CD4-positive, alpha-beta T cell treated with Interleukin-15 for 4 hours (primary cell): ENCODE measurements around the gene C3orf22.

ENCODE experiments used
- DNase-seq: peaks from one replicate; pipeline ENCODE4 v3.0.0-alpha.2; 2020; ENCODE audit warnings: low spot score

The C3orf22 gene

GRCh38 chr3:126556637-126557414 is 1.9 kb downstream of the C3orf22 start:
- no peak for DNase-seq

GRCh38 chr3:126555795-126556636 is 2.7 kb downstream of the C3orf22 start:
- DNase-seq = no peak

DNA sequence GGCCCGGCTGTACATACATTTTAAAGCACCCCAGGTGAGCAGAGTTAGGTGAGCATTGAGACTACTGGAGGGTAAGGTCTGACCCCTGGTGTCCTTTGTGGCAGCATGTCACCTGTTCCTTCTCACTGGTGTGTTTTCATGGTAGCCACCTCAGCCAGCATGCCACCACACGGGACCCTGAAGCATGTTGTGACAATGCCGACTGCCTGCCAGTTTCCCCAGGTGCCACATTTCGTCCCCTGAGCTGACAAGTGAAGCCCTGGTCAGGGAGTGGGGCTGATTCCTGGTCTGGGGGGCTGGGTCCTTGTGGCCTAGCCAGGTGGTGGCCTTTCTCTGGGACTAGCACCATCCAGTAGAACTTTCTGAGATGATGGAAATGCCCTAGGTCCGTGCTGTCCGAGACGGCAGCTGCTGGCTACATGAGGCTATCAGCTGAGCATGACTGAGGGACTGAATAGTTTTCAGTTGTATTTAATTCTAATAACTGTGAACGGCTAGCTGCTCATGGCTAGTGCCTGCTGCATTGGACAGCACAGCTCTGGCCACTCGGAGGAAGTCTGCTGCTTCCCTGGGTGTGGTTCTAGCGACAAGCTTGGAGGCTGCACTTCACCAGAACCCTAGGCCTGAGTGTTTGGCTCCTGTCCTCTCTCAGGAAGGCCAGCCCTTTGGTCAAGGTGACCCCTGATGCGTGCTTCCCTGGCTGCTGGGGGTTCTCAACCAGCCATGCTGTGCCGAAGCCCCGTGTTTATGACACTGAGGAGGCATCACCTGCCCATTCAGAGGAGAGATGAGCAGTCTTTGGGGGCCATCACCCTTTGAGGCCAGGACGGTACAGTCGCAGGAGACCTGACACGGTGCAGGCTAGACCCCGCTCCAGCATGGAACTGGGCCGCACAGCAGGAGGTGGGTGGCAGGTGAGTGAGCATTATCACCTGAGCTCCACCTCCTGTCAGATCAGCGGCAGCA is 3.9 kb downstream of the C3orf22 start:
- DNase-seq = no peak

DNA sequence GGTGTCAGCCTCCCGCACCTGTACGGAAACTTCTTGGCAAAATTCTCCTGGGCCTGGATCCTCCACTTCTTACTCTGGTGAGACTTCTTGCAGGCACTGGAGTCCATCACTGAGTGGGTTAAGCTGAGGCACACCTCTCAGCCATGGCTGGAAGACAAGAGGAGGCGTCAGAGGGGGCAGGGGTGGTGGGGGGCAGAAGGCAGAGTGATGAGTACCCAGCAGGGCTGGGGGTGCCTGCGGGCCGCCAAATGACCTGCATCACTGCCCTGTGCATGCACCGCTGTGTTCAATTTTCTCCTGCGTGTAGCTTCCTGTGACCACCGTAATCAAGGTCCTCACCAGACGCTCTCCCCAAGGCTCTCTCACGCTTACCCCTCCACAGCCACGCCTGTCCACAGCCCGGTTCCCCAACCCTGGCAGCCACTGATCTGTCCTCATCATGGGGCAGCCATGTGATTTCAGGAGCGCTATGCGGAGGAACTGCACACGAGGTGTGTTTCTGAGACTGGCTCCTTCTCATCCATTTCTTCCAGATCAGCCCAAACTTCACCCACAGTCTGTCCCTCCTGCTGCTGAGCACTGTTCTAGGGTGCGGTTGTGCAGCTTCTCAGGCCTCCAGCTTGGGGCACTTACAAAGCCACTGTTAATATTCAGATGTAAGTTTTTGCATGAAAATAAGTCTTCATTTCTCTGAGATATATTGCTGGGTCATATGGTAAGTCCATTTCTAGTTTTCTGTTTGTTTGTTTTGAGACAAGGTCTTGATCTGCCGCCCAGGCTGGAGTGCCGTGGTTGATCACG is 5.2 kb downstream of the C3orf22 start:
- no peak for DNase-seq

DNA sequence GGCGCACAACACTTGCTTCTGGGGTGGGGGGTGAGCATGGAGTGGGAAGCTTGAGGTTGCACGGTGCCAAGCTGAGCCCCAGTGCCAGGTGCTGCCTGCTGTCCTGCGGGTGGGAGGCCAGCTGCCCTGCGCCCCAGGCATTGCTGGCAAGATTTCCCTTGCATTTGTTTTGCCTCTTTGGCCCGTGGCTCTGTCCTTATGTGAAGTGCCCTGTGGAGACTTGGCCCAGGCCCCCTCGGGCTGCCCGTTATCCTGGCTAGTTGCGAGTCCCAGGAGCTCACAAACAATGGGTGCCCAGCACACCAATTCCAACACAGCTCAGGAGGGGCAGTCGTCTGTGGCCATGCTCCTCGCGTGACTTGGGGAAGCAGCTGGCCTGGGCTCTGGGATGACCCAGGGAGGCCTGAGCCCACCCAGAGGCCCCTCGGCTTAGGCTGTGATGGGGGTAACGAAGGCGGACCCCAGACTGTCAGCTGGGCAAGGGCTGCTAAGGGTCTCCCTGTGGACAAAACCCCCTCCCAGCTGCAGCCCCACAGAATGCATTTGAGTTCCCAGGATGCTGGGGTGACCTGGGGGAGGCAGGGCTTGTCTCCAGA is 5.9 kb downstream of the C3orf22 start:
- no peak for DNase-seq

- DNase-seq = no peak
Observed at GRCh38 chr3:126551839-126552687, 6.7 kb downstream of the C3orf22 start.

GRCh38 chr3:126551121-126551838 is 7.5 kb downstream of the C3orf22 start:
- no peak for DNase-seq

DNA sequence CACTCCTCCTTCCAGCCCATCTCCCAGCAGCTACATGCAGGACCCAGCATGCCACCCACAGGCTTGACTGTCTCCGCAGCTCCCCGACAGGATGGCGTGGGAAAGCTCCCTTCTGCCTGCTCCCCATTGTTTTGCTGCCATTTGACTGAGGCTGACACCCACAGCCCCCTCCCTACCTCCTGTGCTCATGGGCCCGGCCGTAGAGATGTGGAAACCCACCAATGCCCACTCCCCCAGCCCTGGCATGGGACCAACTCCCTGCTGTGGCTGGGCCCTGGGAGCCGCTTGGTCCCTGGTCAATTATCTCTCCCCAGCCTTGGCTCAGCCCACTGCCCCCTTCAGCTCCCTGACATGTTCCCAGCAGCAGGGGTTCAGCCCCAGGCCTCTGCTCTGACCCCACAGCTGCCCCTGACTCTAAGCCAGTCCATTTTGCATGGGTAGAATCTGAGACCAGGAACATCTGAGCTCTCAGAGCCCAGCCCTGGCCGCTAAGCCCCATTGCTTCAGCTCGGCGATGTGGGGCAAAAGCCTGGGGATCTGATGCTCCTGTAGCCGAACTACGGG is 8.2 kb downstream of the C3orf22 start:
- DNase-seq = no peak

GRCh38 chr3:126549861-126550487 is 8.8 kb downstream of the C3orf22 start:
- no peak for DNase-seq

- DNase-seq = no peak
Observed at GRCh38 chr3:126548556-126549466, 9.9 kb downstream of the C3orf22 start.

DNA sequence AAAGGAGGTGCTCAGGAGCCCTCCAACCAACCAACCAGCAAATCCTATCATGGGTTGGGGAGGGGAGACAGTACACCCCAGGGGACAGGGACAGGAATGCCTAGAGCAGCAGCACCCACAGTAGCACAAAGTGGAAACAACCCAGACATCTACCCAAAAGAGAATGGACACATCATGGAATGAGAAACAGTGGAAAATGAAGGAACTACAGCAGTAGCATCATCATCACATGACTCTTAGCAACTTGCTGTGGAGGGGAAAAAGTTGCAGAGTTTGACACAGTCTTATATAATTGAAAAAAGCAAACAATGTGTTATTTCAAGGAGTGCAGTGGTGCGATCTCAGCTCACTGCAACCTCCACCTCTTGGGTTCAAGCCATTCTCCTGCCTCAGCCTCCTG is 11.0 kb downstream of the C3orf22 start:
- DNase-seq = no peak

DNA sequence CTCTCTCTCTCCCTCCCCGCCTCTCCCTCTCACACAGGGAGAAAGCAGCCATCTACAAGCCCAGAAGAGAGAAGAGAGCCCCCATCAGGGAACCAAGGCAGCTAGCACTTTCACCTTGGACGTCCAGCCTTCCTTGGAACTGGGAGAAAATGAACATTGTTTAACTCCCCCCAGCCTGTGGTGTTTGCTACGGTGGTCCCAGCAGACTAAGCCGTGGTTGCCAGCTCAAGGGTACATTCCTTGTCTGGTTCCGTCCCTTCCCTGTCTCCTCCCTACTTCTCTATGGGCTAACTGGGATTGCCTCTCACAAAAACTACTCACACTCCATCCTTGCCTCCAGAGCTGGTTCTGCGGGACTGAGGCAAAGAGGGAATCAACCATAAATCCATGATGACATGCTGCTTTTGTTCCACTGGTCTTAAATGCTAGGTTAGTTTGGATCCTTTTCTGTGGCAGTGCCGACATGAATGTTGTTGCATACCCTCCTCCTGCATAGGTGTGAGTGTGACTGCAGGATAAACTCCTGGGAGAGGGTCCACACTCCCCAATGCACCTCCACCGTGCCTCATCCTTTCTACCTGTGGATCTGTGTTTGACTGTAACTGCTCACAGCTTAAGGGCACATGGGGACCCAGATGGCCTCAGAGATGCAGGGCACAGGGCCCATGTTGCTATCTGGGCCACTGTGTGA is 12.0 kb downstream of the C3orf22 start:
- no peak for DNase-seq

- no peak for DNase-seq
Observed at GRCh38 chr3:126546013-126546412, 12.7 kb downstream of the C3orf22 start.

- no peak for DNase-seq
Observed at GRCh38 chr3:126545544-126545943, 13.2 kb downstream of the C3orf22 start.

DNA sequence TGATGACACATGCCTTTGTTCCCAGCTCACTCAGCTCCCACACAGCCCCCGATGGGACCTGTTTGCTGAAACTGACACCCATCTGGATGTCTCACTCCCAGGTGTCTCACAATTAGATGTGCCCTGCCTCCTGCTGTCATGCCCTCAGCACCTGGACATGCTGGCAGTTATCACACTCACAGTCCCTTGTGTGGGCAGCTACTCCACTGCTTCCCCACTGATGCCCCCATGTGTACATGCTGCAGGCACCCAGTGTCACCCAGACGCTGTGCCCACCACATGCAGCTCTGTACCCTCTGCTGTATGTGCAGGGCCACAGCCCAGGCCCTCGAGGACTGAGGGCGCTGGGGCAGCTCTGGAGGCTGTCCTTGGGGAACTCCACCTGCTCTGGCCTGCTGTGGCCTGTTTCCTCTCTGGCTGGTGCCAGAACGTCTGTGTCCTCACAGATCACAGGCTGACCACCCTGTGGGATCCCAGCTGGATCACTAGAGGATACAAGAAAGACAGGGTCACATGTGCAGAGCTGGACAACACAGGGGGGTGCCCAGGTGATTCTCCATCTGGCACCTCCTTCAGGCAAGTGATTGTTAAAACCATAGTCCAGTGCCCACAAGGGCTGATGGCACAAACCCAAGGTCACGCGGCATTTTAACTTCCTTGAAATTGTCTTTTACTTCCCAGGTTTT is 14.0 kb downstream of the C3orf22 start:
- no peak for DNase-seq

DNA sequence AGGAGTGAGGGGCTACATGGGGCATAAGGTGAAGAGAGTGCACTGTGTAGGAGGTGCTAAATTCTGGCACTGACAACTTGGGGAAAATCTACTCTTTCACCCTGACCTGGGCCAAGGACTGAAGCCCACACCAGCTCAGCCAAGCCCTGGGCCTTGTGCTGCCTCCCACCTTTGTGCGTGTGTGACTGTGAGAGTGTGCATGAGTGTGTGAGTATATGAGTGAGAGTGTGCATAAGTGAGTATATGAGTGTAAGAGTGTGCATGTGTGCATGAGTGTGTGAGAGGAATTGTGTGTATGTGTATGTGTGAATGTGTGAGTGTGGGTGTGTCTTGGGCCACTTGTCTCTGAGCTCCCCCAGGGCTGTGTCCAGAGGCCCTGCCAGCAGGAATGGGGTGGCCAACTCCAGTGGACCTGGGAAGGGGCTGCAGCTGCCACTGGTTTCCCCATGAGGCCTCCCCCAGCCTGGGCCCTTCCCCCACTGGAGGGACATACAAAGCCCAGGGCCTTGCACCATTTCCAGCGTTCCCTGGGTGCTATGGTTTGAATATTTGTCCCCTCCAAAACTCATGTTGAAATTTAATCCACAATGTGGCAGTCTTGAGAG is 15.2 kb downstream of the C3orf22 start:
- DNase-seq = no peak
